ENCODE measurements around the gene IZUMO2. TPM values are rescaled to one million over a fixed set of nuclear protein-coding genes. Genes with fewer than 3 reads are reported as not detected.

IZUMO2 gene
- 0.24 TPM in 1 of 2 replicates, not detected in the other for total RNA-seq (2014; rRNA removed; shearing (Covaris generic))

GRCh38 chr19:50162988-50163387 lies at the start of gene IZUMO2:
IZUMO2 (minus strand) TSS chr19:50163281; CDS start chr19:50163194, 87 bp downstream.
- Histone ChIP-seq H3K9me3 (replicated peaks) (no peaks in the 10 kb centered on the region; the same call in 1 of the 2 replicates), H3K36me3 (no peaks in the 10 kb centered on the region), H3K4me1 (peaks cover 17% of the 10 kb centered on the region), H3K27me3 (no peaks in the 10 kb centered on the region), H3K4me3 (no peak within 1 kb of the TSS), H3K27ac (no peak within 1 kb of the TSS)
- DNase-seq = no peak

GRCh38 chr19:50210425-50210824 lies 47.3 kb upstream of the IZUMO2 start:
- DNase-seq = no peak
- Histone ChIP-seq H3K27ac (no peak overlapping the region), H3K9me3 (replicated peaks) (0 out of 2 replicates have a peak, but pooled peaks cover 6% of the 10 kb centered on the region), H3K4me1 (no peaks in the 10 kb centered on the region; the same call in 1 of the 2 replicates), H3K27me3 (no peaks in the 10 kb centered on the region), H3K36me3 (peaks cover 29% of the 10 kb centered on the region), H3K4me3 (no peak overlapping the region)

GRCh38 chr19:50209131-50209530 lies 46.0 kb upstream of the IZUMO2 start:
- H3K36me3 ChIP-seq = peaks cover 27% of the 10 kb centered on the region
- 0 out of 2 replicates have a peak, but pooled peaks cover 6% of the 10 kb centered on the region for H3K9me3 ChIP-seq (replicated peaks)
- H3K27ac ChIP-seq = no peak overlapping the region
- no peaks in the 10 kb centered on the region for H3K27me3 ChIP-seq
- no peak overlapping the region for H3K4me3 ChIP-seq
- no peak for DNase-seq
- H3K4me1 ChIP-seq = no peaks in the 10 kb centered on the region

GRCh38 chr19:50207730-50208129 lies 44.6 kb upstream of the IZUMO2 start:
- Histone ChIP-seq H3K27me3 (no peaks in the 10 kb centered on the region), H3K4me1 (peaks cover under 1% of the 10 kb centered on the region; the same call in 1 of the 2 replicates), H3K27ac (no peak overlapping the region), H3K9me3 (replicated peaks) (0 out of 2 replicates have a peak, but pooled peaks cover 6% of the 10 kb centered on the region), H3K4me3 (no peak overlapping the region), H3K36me3 (peaks cover 20% of the 10 kb centered on the region)
- no peak for DNase-seq

DNA sequence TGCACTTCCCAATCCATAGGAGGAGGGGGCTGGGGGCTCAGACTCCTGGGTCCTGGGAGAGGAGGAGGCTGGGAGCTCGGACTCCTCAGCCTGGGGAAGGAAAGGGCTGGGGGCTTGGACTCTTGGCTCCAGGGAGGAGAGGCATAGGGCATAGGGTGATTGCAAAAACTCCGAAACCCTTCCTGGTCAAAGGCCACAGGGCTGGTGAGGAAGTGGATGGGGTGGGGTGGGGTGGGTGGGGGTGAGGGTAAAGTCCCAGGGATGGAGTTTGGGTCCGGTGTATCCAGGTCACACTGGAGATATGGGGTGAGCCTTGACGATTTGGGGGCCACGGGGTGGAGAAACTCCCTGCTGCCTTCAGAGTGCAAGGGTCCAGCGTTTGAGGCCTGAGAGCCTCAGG lies 43.1 kb upstream of the IZUMO2 start:
- H3K27ac ChIP-seq = no peak overlapping the region
- H3K36me3 ChIP-seq = peaks cover 8% of the 10 kb centered on the region
- H3K9me3 ChIP-seq (replicated peaks) = no peaks in the 10 kb centered on the region
- H3K27me3 ChIP-seq = no peaks in the 10 kb centered on the region
- DNase-seq = no peak
- peaks cover 5% of the 10 kb centered on the region; the same call in 1 of the 2 replicates for H3K4me1 ChIP-seq
- no peak overlapping the region for H3K4me3 ChIP-seq

GRCh38 chr19:50205681-50206138 lies 42.6 kb upstream of the IZUMO2 start:
- H3K36me3 ChIP-seq = peaks cover 3% of the 10 kb centered on the region
- H3K4me3 ChIP-seq = no peak overlapping the region
- no peak for DNase-seq
- H3K9me3 ChIP-seq (replicated peaks) = no peaks in the 10 kb centered on the region
- no peak overlapping the region for H3K27ac ChIP-seq
- peaks cover 5% of the 10 kb centered on the region; the same call in 1 of the 2 replicates for H3K4me1 ChIP-seq
- H3K27me3 ChIP-seq = no peaks in the 10 kb centered on the region

- no peaks in the 10 kb centered on the region for H3K9me3 ChIP-seq (replicated peaks)
- no peak overlapping the region for H3K27ac ChIP-seq
- no peak overlapping the region for H3K4me3 ChIP-seq
- no peaks in the 10 kb centered on the region for H3K27me3 ChIP-seq
- H3K36me3 ChIP-seq = no peaks in the 10 kb centered on the region
- no peak for DNase-seq
- H3K4me1 ChIP-seq = peaks cover 5% of the 10 kb centered on the region; the same call in 1 of the 2 replicates
These were observed 42.0 kb upstream of the IZUMO2 start for GRCh38 chr19:50204811-50205675.

DNA sequence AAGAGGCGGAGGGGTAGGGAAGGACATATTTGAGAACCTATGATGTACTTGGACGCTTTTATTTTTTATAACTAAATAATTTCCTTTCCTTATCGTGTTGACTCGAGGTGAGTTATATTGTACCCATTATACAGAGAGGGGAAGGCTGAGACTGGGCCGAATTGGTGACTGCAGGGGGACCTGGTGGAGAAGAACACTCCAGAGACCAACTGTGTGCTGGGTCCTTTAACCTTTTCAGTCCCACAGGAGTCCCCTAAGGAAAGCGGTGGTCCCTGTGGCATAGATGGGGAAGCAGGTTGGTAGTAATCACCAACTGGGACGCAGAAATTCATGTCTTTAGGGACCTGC lies 41.0 kb upstream of the IZUMO2 start:
- Histone ChIP-seq H3K9me3 (replicated peaks) (no peaks in the 10 kb centered on the region), H3K36me3 (no peaks in the 10 kb centered on the region), H3K4me1 (peaks cover 14% of the 10 kb centered on the region), H3K27me3 (no peaks in the 10 kb centered on the region), H3K27ac (peak overlapping the region; percentile 69; the same call in 1 of the 2 replicates), H3K4me3 (peak overlapping the region; percentile 70)
- DNase-seq = no peak

GRCh38 chr19:50203281-50204080 lies 40.4 kb upstream of the IZUMO2 start, which contains the start of gene MYH14:
MYH14 (plus strand) TSS chr19:50203622; CDS start chr19:50210366, 6,744 bp downstream.
- H3K4me3 ChIP-seq = peak within 1 kb of the TSS; percentile 70
- peak within 1 kb of the TSS; percentile 69 for H3K27ac ChIP-seq
- no peaks in the 10 kb centered on the region for H3K36me3 ChIP-seq
- peak; percentile 98 to 99 for DNase-seq
- no peaks in the 10 kb centered on the region for H3K27me3 ChIP-seq
- H3K9me3 ChIP-seq (replicated peaks) = no peaks in the 10 kb centered on the region
- peaks cover 19% of the 10 kb centered on the region for H3K4me1 ChIP-seq

DNA sequence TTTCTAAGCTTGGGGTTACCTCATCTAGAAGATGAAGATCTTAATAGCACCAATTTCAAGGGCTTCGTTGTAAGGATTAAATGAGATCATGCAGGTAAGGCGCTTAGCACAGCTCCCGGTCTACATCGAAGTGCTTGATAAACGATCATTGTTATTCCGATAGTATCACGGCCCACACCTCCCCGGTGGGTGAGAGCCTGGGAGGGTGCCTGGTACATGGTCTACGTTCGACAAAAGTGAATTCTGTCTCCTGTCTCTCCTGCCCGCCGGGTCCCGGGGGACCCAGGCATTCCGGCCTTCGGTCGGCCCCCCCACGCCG lies 39.8 kb upstream of the IZUMO2 start:
- Histone ChIP-seq H3K4me1 (peaks cover 22% of the 10 kb centered on the region), H3K27me3 (no peaks in the 10 kb centered on the region), H3K36me3 (no peaks in the 10 kb centered on the region), H3K9me3 (replicated peaks) (no peaks in the 10 kb centered on the region), H3K27ac (peak overlapping the region; percentile 60), H3K4me3 (peak overlapping the region; percentile 70)
- DNase-seq = no peak

- Histone ChIP-seq H3K27ac (peak overlapping the region; percentile 60; the same call in 1 of the 2 replicates), H3K27me3 (no peaks in the 10 kb centered on the region), H3K4me1 (peaks cover 22% of the 10 kb centered on the region), H3K9me3 (replicated peaks) (no peaks in the 10 kb centered on the region), H3K4me3 (no peak overlapping the region; the same call in 1 of the 2 replicates), H3K36me3 (no peaks in the 10 kb centered on the region)
- no peak for DNase-seq
These were observed 39.3 kb upstream of the IZUMO2 start for GRCh38 chr19:50202386-50202785.

DNA sequence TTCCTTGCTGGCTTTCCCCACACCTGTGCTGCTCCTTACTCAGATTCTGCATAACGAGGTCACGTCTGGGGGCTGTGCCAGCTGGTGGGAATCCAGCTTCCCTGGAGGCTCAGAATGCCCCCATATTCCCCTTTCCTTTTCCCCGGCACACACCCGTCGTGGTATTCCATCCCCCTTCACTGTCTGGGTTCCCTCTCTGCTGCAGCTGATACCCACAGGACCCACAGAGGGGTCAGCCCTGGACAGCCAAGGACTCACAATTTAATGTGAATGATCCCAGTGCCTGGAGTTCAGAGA lies 36.1 kb upstream of the IZUMO2 start:
- no peaks in the 10 kb centered on the region for H3K27me3 ChIP-seq

DNA sequence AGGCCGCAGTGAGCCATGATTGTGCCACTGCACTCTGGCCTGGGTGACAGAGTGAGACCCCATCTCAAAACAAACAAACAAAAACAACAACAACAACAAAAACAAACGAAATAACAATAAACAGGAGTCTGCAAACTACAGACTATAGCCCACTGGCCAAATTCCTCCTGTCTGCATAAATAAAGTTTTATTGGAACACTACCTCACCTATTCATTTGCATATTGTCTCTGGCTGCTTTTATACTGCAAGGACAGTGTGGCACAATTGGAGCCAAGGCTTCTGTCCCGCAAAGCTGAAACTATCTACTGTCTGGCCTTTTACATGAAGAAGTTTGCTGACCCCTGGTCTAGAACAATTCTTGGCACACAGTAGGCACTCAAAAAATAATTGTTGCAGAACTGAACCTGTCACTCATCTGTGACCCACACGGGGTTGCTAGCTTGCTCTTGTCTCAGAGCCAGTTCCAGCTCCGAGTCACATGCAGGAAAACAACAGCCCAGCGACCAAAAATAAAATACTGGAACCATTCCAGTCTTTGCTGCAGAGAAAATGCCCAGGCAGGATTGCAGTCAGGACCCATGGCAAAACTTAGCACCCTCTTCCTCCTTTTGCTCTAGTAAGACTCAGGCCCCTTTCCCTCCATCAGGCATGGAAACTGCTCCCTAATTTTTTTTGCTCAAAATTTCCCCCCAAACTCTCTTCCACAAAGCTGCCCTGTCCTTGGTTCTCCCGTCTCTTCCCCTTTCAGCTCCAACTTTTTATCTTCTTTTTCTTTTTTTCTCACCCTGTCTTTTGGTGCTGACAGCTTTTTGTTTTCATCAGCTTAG lies 35.6 kb upstream of the IZUMO2 start:
- DNase-seq = peak in 1 of 2 experiments; percentile 40
- no peak overlapping the region; the same call in 1 of the 2 replicates for H3K27ac ChIP-seq
- H3K27me3 ChIP-seq = no peaks in the 10 kb centered on the region

More for the DNA sequence above, 36.1 kb upstream of the IZUMO2 start:
- Histone ChIP-seq H3K27ac (peak overlapping the region; percentile 4; the same call in 1 of the 2 replicates), H3K4me3 (no peak overlapping the region), H3K9me3 (replicated peaks) (no peaks in the 10 kb centered on the region), H3K4me1 (peaks cover 22% of the 10 kb centered on the region), H3K36me3 (no peaks in the 10 kb centered on the region)
- DNase-seq = peak; percentile 47 to 66

GRCh38 chr19:50197348-50197747 lies 34.3 kb upstream of the IZUMO2 start:
- no peaks in the 10 kb centered on the region for H3K36me3 ChIP-seq
- H3K27ac ChIP-seq = no peak overlapping the region
- no peaks in the 10 kb centered on the region for H3K27me3 ChIP-seq
- peak in 1 of 2 experiments; percentile 21 for DNase-seq
- peaks cover 18% of the 10 kb centered on the region for H3K4me1 ChIP-seq
- no peaks in the 10 kb centered on the region for H3K9me3 ChIP-seq (replicated peaks)
- H3K4me3 ChIP-seq = no peak overlapping the region

More for the DNA sequence above, 35.6 kb upstream of the IZUMO2 start:
- Histone ChIP-seq H3K4me3 (no peak overlapping the region), H3K36me3 (no peaks in the 10 kb centered on the region), H3K9me3 (replicated peaks) (no peaks in the 10 kb centered on the region), H3K4me1 (peaks cover 22% of the 10 kb centered on the region)

Measured in SJCRH30 (cell line).